Measurements from ENCODE around the gene ASIP.

DNA sequence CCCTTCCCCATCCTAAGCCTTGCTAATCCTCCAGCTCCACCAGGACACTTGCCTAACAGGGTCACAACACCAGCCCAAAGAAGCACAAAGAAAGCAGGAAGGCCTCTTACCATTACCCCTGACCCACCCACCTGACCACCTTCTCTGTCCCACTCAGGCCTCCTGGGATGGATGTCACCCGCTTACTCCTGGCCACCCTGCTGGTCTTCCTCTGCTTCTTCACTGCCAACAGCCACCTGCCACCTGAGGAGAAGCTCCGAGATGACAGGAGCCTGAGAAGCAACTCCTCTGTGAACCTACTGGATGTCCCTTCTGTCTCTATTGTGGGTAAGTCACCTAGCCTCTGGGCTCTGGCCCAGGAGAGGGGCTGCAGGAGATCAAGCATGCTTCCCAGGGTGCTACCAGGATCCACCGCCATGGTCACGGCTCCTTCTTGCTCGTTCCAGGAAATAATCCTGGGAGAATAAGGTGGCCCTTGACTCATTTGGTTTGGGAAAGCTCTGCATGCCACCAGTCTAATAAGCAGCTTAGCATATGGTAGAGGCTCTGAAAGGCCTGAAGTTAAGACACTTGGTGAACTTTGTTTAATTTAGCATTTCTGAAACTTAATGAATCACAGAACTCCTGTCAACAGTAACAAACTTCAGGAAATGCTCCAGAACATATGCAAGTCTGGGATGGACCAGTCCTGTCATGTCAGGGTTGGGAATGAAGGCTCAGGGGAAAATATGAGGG, 19.2 kb downstream of the ASIP start:
- TF ChIP-seq, protein P1, sequence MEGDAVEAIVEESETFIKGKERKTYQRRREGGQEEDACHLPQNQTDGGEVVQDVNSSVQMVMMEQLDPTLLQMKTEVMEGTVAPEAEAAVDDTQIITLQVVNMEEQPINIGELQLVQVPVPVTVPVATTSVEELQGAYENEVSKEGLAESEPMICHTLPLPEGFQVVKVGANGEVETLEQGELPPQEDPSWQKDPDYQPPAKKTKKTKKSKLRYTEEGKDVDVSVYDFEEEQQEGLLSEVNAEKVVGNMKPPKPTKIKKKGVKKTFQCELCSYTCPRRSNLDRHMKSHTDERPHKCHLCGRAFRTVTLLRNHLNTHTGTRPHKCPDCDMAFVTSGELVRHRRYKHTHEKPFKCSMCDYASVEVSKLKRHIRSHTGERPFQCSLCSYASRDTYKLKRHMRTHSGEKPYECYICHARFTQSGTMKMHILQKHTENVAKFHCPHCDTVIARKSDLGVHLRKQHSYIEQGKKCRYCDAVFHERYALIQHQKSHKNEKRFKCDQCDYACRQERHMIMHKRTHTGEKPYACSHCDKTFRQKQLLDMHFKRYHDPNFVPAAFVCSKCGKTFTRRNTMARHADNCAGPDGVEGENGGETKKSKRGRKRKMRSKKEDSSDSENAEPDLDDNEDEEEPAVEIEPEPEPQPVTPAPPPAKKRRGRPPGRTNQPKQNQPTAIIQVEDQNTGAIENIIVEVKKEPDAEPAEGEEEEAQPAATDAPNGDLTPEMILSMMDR (conservative IDR thresholded peaks at IDR 0.05; ENCODE audit: low read depth, low read length), result no peak
- TF ChIP-seq EZH2 (IDR thresholded peaks at IDR 0.05; ENCODE audit: borderline replicate concordance, low read depth, low read length, poor library complexity, severe bottlenecking), result no peak

Data from A673 (cell line).